Activated CD4-positive, alpha-beta T cell treated with anti-CD3 and anti-CD28 coated beads for 4 hours (primary cell): ENCODE measurements around the gene STEAP3.

ENCODE experiments used
- DNase-seq, 2 donors: peaks; one replicate each; pipeline ENCODE4 v3.0.0-alpha.2; 2020

STEAP3 gene

DNA sequence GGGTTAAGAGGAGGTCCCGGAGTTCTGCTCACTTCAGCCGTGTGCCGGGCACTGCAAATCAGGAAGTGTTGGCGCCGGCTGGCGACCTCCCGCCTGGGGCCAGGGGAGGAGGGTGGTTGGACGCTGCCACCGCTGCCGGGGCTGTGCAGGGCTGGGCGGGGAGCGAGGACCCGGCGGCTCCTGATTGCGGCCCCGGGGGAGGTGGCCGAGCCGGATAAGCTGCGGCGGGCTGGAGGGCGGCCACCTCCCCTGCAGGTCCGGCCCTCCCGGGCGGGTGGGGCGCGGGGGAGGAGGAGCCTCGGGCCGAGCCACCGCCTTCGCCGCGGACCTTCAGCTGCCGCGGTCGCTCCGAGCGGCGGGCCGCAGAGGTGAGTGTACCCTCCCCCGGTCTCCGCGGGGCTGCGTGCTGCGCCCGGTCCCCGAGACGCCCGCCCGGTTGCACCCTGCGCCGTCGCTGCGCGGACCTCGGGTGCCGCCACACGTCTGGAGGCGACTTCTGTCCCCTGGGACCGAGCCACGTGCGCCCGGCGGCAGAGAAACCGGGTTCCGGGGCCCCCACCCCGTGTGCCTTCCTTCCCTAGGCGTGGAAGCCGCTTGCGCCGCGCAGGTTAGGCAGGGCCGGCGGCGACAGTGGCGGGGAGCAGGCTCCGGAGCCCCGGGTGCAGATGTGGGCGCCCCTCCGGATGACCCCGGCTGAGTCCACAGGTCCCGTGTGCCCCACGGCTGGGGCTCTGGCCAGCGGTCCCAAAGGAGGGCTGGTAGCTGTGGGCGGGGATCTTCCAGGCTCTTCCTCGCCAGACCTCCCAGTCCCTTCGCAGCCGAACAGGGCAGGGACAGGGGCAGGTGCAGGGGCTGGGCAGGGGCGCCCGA is at the start of gene STEAP3:
Gene STEAP3, plus strand, starts transcription at position 314 of the 870 bp plus-strand sequence. CDS start 7,179 bp downstream, outside the sequence.
- DNase-seq, result no peak

GRCh38 chr2:119174216-119174992 is 49.2 kb upstream of the STEAP3 start:
- DNase-seq, result peak; percentile 38 to 41

DNA sequence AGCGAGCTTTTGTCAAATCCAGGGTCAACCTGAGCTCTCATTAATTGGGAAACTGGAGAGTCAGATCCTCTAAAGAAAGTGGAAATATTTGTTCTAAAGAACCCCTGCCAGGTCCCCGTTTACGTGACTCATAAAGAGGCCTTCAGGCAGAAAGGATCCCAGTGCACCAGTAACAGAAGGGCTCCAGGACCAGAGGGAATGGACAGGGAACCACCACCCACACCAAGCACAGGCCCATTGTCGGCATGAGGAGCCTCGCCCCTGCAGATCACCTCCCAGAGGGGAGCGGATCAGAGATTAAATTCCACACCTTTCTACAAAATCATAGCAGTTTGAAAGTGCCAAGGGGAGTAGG is 48.7 kb upstream of the STEAP3 start:
- DNase-seq, result no peak

DNA sequence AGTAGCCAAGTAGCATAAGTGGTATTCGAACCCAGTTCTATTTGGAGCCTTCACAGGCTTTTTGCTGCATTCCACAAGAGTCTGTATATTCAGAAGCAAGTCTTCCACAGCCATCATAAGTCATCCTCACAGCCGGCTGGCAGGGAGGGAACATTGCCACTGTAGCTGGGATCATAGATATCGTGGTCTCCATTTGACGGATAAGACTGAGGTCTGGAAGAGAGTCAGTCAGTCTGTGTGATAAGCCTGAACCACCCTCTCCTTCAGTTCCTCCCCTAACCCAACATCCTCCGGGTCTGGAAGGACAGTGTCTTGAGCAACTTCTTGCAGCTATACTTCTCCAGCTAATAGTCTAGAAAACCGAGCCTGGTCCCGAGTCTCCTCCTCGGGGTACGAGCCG is 48.1 kb upstream of the STEAP3 start:
- DNase-seq, result no peak

- DNase-seq, result no peak
Measured at GRCh38 chr2:119177171-119177837, 46.3 kb upstream of the STEAP3 start.

DNA sequence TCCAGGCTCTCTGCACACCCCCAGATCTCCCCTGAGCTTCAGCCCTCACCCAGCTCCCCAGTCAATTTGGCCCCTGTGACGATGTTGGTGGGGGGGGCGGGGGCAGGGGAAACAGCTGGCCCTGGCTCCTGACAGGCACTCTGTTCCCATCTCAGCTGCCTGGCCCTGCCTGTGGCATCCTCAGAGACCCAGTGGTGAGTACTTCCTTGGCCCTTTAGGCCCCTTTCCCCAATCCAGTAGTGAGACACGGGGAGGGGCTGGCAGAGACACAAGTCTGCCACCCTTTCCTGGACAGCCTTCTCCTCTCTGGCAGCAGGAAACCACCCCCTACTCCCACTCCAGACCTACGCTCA is 45.8 kb upstream of the STEAP3 start:
- DNase-seq, result no peak

DNA sequence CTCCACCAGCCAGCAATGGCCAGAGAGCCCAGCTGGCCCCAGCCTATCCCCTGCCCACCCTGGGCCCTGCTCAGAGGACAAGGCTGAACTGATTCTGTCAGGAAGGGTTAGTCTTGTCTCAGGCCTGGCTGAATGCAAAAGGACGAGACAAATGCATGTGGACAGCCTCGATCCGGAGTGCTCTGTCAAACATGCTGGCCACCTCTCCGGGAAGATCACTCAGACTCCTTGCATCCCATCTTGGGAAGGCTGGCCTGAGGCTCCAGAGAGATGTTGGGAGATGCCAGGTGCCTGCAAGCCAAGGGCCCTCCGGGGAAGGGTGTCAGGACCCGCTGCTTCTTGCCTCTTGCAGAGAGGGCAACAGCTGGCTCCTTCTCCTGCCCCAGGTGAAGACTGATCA is 44.9 kb upstream of the STEAP3 start:
- no peak for DNase-seq

GRCh38 chr2:119179202-119179601 is 44.4 kb upstream of the STEAP3 start:
- no peak for DNase-seq

DNA sequence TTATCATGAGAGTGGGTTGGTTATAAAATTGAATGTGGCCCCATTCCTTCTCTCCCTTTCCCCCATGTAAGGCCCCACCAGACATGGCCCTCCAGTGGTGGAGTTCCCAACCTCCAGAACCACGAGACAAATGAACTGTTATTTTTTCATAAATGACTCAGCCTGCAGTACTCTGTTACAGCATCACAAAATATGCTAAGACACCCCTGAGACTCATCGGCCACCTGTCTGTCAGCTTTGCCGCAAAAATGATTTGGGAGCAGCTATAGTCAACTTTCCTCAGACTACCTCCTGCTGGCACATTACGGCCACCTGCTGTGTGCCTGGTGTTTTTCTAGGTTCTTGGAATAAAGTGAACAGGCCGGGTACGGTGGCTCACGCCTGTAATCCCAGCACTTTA is 43.6 kb upstream of the STEAP3 start:
- DNase-seq, result no peak

GRCh38 chr2:119180892-119181291 is 42.7 kb upstream of the STEAP3 start:
- no peak for DNase-seq

DNA sequence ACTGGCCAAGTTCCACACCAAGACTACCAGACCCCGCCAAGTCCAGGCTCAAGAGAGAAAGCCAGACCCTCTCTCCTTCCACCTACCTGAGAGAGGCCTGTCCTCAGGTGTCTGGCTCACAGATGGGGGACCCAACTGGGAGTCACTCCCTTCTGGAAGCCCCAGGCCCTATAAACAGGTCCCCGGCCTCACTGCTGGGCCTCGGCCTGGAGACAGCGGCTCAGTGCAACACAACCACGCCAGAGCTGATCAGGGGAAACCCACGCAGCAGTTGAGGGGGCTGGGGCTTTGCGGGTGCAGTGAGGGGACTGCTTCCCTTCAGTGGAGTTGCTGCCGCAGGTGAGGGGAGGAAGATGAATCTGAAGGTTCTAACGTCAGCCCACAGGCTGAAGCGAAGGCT is 42.2 kb upstream of the STEAP3 start:
- DNase-seq, result no peak

- DNase-seq, result no peak
Measured at GRCh38 chr2:119181791-119182445, 41.7 kb upstream of the STEAP3 start.

- DNase-seq, result no peak
Measured at GRCh38 chr2:119184512-119184911, 39.1 kb upstream of the STEAP3 start.

GRCh38 chr2:119190321-119191111 is 33.1 kb upstream of the STEAP3 start:
- DNase-seq, result no peak

GRCh38 chr2:119192893-119193292 is 30.7 kb upstream of the STEAP3 start:
- DNase-seq, result no peak

DNA sequence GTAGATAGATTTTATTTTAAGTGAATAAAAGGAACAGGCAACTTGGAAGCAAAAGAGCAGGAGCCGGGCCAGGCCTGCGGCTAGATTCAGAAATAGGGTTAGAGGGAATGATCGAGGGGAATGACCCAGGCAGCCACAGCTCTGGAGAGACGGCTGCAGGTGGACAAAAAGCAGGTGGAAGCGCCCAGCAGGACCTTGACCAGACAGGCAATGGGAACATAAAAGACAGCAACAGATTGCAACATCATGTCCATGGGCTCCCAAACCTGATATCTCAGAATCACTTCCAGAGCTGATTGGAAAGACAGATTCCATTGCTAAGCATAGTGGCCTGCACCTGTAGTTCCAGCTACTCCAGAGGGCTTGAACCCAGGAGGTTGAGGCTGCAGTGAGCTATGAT is 28.6 kb upstream of the STEAP3 start:
- no peak for DNase-seq

- DNase-seq, result no peak
Measured at GRCh38 chr2:119195887-119196286, 27.7 kb upstream of the STEAP3 start.

GRCh38 chr2:119196301-119197125 is 27.1 kb upstream of the STEAP3 start:
- DNase-seq, result no peak

GRCh38 chr2:119197126-119197405 is 26.6 kb upstream of the STEAP3 start:
- no peak for DNase-seq

DNA sequence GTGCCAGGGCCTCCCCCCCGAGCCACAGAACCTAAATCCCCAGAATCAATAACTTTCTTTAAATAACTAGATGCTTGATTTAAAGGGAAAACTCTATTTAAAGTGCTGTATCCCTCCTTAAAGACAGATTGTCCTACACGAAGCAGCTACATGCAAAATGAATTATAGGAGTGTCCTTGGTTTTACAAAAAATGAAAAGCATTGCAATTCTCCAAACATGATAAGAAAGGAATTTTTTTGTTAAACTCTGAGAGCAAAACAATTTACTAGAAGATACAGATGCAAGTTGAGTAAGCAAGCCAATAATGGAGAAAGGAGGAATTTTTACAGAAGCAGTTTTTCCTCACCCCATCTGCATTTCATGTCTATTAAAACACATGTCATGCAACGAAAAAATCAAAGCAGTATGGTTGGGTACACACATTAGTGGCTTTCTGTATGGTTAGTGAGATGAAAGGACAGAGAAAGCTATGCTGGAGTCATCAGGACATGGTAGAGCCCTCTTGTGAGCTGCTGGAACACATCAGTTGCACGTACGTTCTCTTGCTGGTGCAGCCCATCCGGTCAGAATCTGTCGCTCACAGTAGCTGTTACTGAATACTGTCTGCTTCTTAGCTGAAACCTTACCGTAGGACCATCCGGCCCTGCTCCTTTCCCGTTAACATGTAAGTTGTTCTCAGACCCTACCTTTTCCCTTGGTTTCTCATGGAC is 25.9 kb upstream of the STEAP3 start:
- DNase-seq, result no peak

GRCh38 chr2:119198240-119198840 is 25.3 kb upstream of the STEAP3 start:
- DNase-seq, result no peak
